ENCODE data around the gene TRIB2. TPM values are rescaled to one million over a fixed set of nuclear protein-coding genes. Genes with fewer than 3 reads are reported as not detected.

TRIB2 gene
- total and polyA plus RNA-seq, 2 donors (not counting 3 experiments of a cell fraction or from before 2014, with no cell fraction given) = 15.8 to 20.5 TPM

DNA sequence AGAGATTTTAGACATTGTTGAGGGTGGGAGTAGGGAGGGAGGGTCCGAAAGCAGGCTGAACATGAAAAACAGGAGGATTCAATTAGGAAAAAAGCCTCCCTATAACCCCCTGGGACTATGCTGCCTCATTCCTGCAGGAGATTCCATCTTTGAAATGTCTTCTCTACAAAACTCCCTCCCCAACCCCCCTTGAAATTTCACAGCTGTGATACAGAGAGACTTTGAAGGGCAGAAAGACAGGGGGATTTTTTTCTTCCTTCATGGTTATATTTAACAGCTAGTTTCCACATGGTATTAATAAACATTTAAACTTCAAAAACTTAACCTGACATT is 57.6 kb downstream of the TRIB2 start:
- CTCF ChIA-PET = interaction anchor here (1.0 to 2.8 kb wide), 3 partner anchors 79 to 157 kb away, joined by 3 to 7 read pairs (median 3); no protein-coding TSS in a partner anchor
- Histone ChIP-seq H2AFZ (ENCODE audit: low read depth, low read length) (no peak overlapping the region), H3K27me3 (ENCODE audit: control insufficient read depth in 2 of 2, insufficient read depth in 2 of 2, low read length in 2 of 2) (peaks cover 0 to 2% of the 10 kb centered on the region in 2 experiments), H3K4me3 (replicated peaks in 1 of 3; ENCODE audit: insufficient read depth in 1 of 3, low read depth in 1 of 3, low read length in 3 of 3) (no peak overlapping the region), H3K79me2 (ENCODE audit: control insufficient read depth, insufficient read depth, low read length) (no peaks in the 10 kb centered on the region), H3K9me3 (replicated peaks; ENCODE audit: control insufficient read depth, insufficient read depth, low read length) (no peaks in the 10 kb centered on the region), H3K36me3 (ENCODE audit: control insufficient read depth in 2 of 2, extremely low read depth in 1 of 2, insufficient read depth in 2 of 2, low read length in 2 of 2) (no peaks in the 10 kb centered on the region), H3K27ac (ENCODE audit: insufficient read depth, low read depth, low read length) (no peak overlapping the region), H4K20me1 (replicated peaks; ENCODE audit: control insufficient read depth, extremely low read depth, insufficient read depth, low read length) (no peaks in the 10 kb centered on the region), H3K9ac (replicated peaks; ENCODE audit: extremely low read depth, insufficient read depth, low read length) (no peak overlapping the region), H3K4me2 (ENCODE audit: insufficient read depth, low read length) (no peak overlapping the region), H3K4me1 (ENCODE audit: control insufficient read depth, extremely low read depth, insufficient read depth, low read length) (no peaks in the 10 kb centered on the region), H3K9me1 (replicated peaks; ENCODE audit: control insufficient read depth, extremely low read depth, insufficient read depth, low read length) (no peaks in the 10 kb centered on the region)
- TF ChIP-seq POLR2AphosphoS5 (IDR thresholded peaks at IDR 0.05; ENCODE audit: insufficient read depth, low read depth, low read length) (no peak), FOS (IDR thresholded peaks at IDR 0.05; ENCODE audit: borderline replicate concordance, insufficient read depth, low read length) (no peak), JUN (IDR thresholded peaks at IDR 0.05; ENCODE audit: borderline replicate concordance, insufficient read depth, insufficient read length, low read depth) (no peak), EZH2 (IDR thresholded peaks at IDR 0.05; ENCODE audit: borderline replicate concordance, low read depth, low read length, severe bottlenecking) (no peak), POLR2A (IDR thresholded peaks at IDR 0.05; ENCODE audit: low read depth, low read length) (no peak), GATA2 (IDR thresholded peaks at IDR 0.05; ENCODE audit: insufficient read depth, insufficient read length, low read depth, low read length) (no peak), MYC (IDR thresholded peaks at IDR 0.05; ENCODE audit: low read depth, low read length) (no peak)
- TF ChIP-seq, protein P1, sequence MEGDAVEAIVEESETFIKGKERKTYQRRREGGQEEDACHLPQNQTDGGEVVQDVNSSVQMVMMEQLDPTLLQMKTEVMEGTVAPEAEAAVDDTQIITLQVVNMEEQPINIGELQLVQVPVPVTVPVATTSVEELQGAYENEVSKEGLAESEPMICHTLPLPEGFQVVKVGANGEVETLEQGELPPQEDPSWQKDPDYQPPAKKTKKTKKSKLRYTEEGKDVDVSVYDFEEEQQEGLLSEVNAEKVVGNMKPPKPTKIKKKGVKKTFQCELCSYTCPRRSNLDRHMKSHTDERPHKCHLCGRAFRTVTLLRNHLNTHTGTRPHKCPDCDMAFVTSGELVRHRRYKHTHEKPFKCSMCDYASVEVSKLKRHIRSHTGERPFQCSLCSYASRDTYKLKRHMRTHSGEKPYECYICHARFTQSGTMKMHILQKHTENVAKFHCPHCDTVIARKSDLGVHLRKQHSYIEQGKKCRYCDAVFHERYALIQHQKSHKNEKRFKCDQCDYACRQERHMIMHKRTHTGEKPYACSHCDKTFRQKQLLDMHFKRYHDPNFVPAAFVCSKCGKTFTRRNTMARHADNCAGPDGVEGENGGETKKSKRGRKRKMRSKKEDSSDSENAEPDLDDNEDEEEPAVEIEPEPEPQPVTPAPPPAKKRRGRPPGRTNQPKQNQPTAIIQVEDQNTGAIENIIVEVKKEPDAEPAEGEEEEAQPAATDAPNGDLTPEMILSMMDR (IDR thresholded peaks at IDR 0.05; ENCODE audit: extremely low read depth in 1 of 2, insufficient read depth in 1 of 2, low read depth in 1 of 2, low read length in 2 of 2) = no peak
- TF ChIP-seq, protein P2, sequence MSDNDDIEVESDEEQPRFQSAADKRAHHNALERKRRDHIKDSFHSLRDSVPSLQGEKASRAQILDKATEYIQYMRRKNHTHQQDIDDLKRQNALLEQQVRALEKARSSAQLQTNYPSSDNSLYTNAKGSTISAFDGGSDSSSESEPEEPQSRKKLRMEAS (IDR thresholded peaks at IDR 0.05; ENCODE audit: insufficient read depth, insufficient read length) = no peak
- dilution Hi-C loops (cut with MboI; ENCODE audit: extremely low pct_ligation_motif_present, low sequenced_read_pairs) = no loop called here
- intact Hi-C loops (cut with micrococcal nuclease) = no loop called here
- DNase-seq (ENCODE audit: low read depth, low spot score) = no peak
- POLR2A ChIA-PET = no interaction called here
- BruUV-seq (replicated peaks) = no TSS peak
- no peak for FAIRE-seq
